Endothelial cell of umbilical vein (primary cell): Measurements from ENCODE around the gene SH3RF1. TPM values are rescaled to one million over a fixed set of nuclear protein-coding genes. Genes with fewer than 3 reads are reported as not detected.

Experiments
- BruUV-seq: library from RNA; stranded (reverse); fragments of 400-500 nt; replicated peaks from 2 replicates; lab custom pipeline; 2021; lab: Mats Ljungman, UMichigan
- CTCF ChIA-PET: fragments of 300-600, 350-600 bp; sonication (Branson Sonifier 250); formaldehyde crosslinking; loops from one replicate; lab custom pipeline; 2021; ENCODE audit warnings: antibody characterized with exemption, inconsistent platforms; lab: Charles Lee
- POLR2A ChIA-PET: fragments of 300-600, 350-600 bp; sonication (Branson Sonifier 250); formaldehyde crosslinking; loops from one replicate; lab custom pipeline; 2021; ENCODE audit warnings: antibody characterized with exemption, inconsistent platforms; lab: Charles Lee
- DNase-seq: peaks from one replicate; pipeline ENCODE4 v3.0.0-alpha.2; 2011; ENCODE audit warnings: low read depth, low spot score
- FAIRE-seq: peaks from 2 replicates; lab custom pipeline; 2011; peaks lifted over from hg19 to GRCh38; lab: Jason Lieb, UNC
- H2AFZ ChIP-seq: 2 replicates; pipeline ENCODE4 v1.6.0; 2012; ENCODE audit warnings: low read depth, low read length, control low read depth, inconsistent platforms
- H3K27ac ChIP-seq: 2 replicates; pipeline ENCODE4 v1.5.1; 2011; ENCODE audit warnings: low read depth, mild to moderate bottlenecking, control low read depth, low read length, moderate library complexity; ENCODE audit not compliant: insufficient read depth
- H3K27me3 ChIP-seq, 2 experiments: 2 replicates each; pipeline versions ENCODE4 v1.6.0 to v1.6.1; 2011; ENCODE audit warnings: low read length in 2 of 2, mixed read lengths in 1 of 2; ENCODE audit not compliant: control insufficient read depth in 2 of 2, insufficient read depth in 2 of 2
- H3K36me3 ChIP-seq, 2 experiments: 2 replicates in 1 of 2; 3 replicates in 1 of 2; pipeline ENCODE4 v1.5.1; 2011; ENCODE audit warnings: low read length in 2 of 2, mild to moderate bottlenecking in 1 of 2, moderate library complexity in 1 of 2; ENCODE audit not compliant: control insufficient read depth in 2 of 2, insufficient read depth in 2 of 2; ENCODE audit errors: extremely low read depth in 1 of 2
- H3K4me1 ChIP-seq: 3 replicates; pipeline ENCODE4 v1.5.1; 2011; ENCODE audit warnings: mild to moderate bottlenecking, low read length; ENCODE audit not compliant: control insufficient read depth, insufficient read depth; ENCODE audit errors: extremely low read depth
- H3K4me2 ChIP-seq: 2 replicates; pipeline ENCODE4 v1.6.1; 2011; ENCODE audit warnings: low read length, control low read depth, mixed read lengths; ENCODE audit not compliant: insufficient read depth
- H3K4me3 ChIP-seq, 3 experiments: fragments of 200-600 bp in 1 of 3; sonication (generic), shearing (Covaris generic) in 1 of 3; replicated peaks in 1 of 3; 2 replicates each; pipeline ENCODE4 v1.5.1; 2011 to 2016; ENCODE audit warnings: control low read depth in 3 of 3, low read length in 3 of 3, mild to moderate bottlenecking in 2 of 3, inconsistent platforms in 1 of 3, low read depth in 1 of 3, moderate library complexity in 1 of 3; ENCODE audit not compliant: insufficient read depth in 1 of 3
- H3K79me2 ChIP-seq: 2 replicates; pipeline ENCODE4 v1.6.0; 2012; ENCODE audit warnings: low read length, inconsistent platforms; ENCODE audit not compliant: control insufficient read depth, insufficient read depth
- H3K9ac ChIP-seq: replicated peaks from 2 replicates; pipeline ENCODE3; 2011; ENCODE audit warnings: low read length, control low read depth; ENCODE audit not compliant: insufficient read depth; ENCODE audit errors: extremely low read depth
- H3K9me1 ChIP-seq: replicated peaks from 3 replicates; pipeline ENCODE4 v1.6.0; 2011; ENCODE audit warnings: mild to moderate bottlenecking, low read length; ENCODE audit not compliant: control insufficient read depth, insufficient read depth; ENCODE audit errors: extremely low read depth
- H3K9me3 ChIP-seq: replicated peaks from 2 replicates; pipeline ENCODE4 v1.5.1; 2012; ENCODE audit warnings: low read length, inconsistent platforms; ENCODE audit not compliant: control insufficient read depth, insufficient read depth
- H4K20me1 ChIP-seq: replicated peaks from 2 replicates; pipeline ENCODE3; 2011; ENCODE audit warnings: mild to moderate bottlenecking, low read length; ENCODE audit not compliant: control insufficient read depth, insufficient read depth; ENCODE audit errors: extremely low read depth
- EZH2 ChIP-seq: IDR thresholded peaks from 2 replicates; pipeline ENCODE4 v1.6.1; 2012; ENCODE audit warnings: borderline replicate concordance, low read depth, mild to moderate bottlenecking, moderate library complexity, low read length, inconsistent platforms; ENCODE audit not compliant: severe bottlenecking
- FOS ChIP-seq: IDR thresholded peaks from 2 replicates; pipeline ENCODE4 v1.6.1; 2011; ENCODE audit warnings: mild to moderate bottlenecking, low read length, moderate library complexity, borderline replicate concordance; ENCODE audit not compliant: insufficient read depth
- GATA2 ChIP-seq: IDR thresholded peaks from 2 replicates; pipeline ENCODE4 v1.7.0; 2011; ENCODE audit warnings: low read depth, mild to moderate bottlenecking, moderate library complexity, mixed read lengths, low read length; ENCODE audit not compliant: insufficient read length, insufficient read depth
- JUN ChIP-seq: IDR thresholded peaks from 2 replicates; pipeline ENCODE4 v1.6.1; 2011; ENCODE audit warnings: borderline replicate concordance, low read depth; ENCODE audit not compliant: insufficient read length, insufficient read depth
- MYC ChIP-seq: IDR thresholded peaks from one replicate; pipeline ENCODE4 v1.6.1; 2011; ENCODE audit warnings: mild to moderate bottlenecking, low read depth, low read length
- POLR2A ChIP-seq: IDR thresholded peaks from 2 replicates; pipeline ENCODE4 v1.6.1; 2012; ENCODE audit warnings: low read depth, mild to moderate bottlenecking, control low read depth, low read length
- POLR2AphosphoS5 ChIP-seq: IDR thresholded peaks from 2 replicates; pipeline ENCODE4 v1.6.1; 2012; ENCODE audit warnings: low read depth, mild to moderate bottlenecking, control low read depth, low read length, moderate library complexity; ENCODE audit not compliant: insufficient read depth
- dilution Hi-C: fragments of 300-500 bp; cut with MboI; formaldehyde crosslinking; loops from one replicate; pipeline ENCODE4 v1.15.0; 2019; ENCODE audit warnings: low sequenced_read_pairs; ENCODE audit not compliant: extremely low pct_ligation_motif_present
- intact Hi-C: fragments of 100-400 bp; cut with micrococcal nuclease; formaldehyde crosslinking; loops from one replicate; pipeline ENCODE4 v1.10.0; 2022
- polyA plus RNA-seq, 4 experiments: library from polyadenylated mRNA; depleted of rRNA in 3 of 4; stranded (reverse) in 3 of 4; unstranded in 1 of 4; fragments of >200 nt; gene quantifications; 2 replicates each; pipeline versions ENCODE4 v1.2.1 to v1.2.3, GENCODE V29; 2011 to 2012; ENCODE audit warnings: missing spikeins in 1 of 4
- total RNA-seq: library from RNA; stranded (reverse); gene quantifications from 2 replicates; pipeline ENCODE4 v1.2.3, GENCODE V29; 2021
- TF ChIP-seq, protein P1 (sequence below), 2 donors: IDR thresholded peaks; 1 replicate in 1 of 2; 2 replicates in 1 of 2; pipeline ENCODE4 v1.5.1; 2011; ENCODE audit warnings: low read length in 2 of 2, mild to moderate bottlenecking in 2 of 2, moderate library complexity in 2 of 2, control low read depth in 1 of 2, inconsistent platforms in 1 of 2, low read depth in 1 of 2; ENCODE audit not compliant: insufficient read depth in 1 of 2; ENCODE audit errors: extremely low read depth in 1 of 2
- TF ChIP-seq, protein P2 (sequence below): IDR thresholded peaks from 2 replicates; pipeline ENCODE4 v1.6.1; 2011; ENCODE audit not compliant: insufficient read depth, insufficient read length

Gene SH3RF1
- total and polyA plus RNA-seq, 2 donors (not counting 3 experiments of a cell fraction or from before 2014, with no cell fraction given) = 16.2 to 24.9 TPM

DNA sequence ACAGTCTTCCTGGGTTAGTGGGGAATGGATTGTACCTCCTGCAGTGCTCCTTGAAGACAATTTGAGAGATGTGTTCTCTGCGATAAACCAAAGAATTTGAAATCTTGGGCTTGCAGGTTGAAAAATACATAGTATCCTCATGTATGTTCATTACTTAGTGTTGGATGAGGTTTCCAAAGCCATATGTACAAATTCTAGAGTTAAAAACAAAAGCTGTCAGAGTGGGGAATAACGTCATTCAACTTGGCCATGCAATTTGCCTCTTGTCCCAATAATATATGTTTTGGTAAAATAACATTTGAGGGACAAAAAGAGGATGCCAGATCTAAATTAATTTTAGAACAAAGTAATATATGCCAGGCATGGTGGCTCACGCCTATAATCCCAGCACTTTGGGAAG is 209.4 kb downstream of the SH3RF1 start:
- POLR2A ChIA-PET = no interaction called here
- no peaks in the 10 kb centered on the region for H3K79me2 ChIP-seq
- H3K9me3 ChIP-seq = no peaks in the 10 kb centered on the region
- intact Hi-C loops (no loop called here), dilution Hi-C loops (no loop called here)
- H3K27me3 ChIP-seq = no peaks in the 10 kb centered on the region
- H3K4me3 ChIP-seq = no peak overlapping the region
- FAIRE-seq (peak; percentile 38), DNase-seq (no peak)
- H2AFZ ChIP-seq = no peak overlapping the region
- no peak for TF ChIP-seq FOS
- no peak overlapping the region for H3K9ac ChIP-seq
- no peak overlapping the region for H3K4me2 ChIP-seq
- H3K36me3 ChIP-seq = no peaks in the 10 kb centered on the region
- peaks cover 16% of the 10 kb centered on the region for H3K4me1 ChIP-seq
- H3K27ac ChIP-seq = no peak overlapping the region
- no peaks in the 10 kb centered on the region for H3K9me1 ChIP-seq
- CTCF ChIA-PET = no interaction called here
- no peaks in the 10 kb centered on the region for H4K20me1 ChIP-seq
- no TSS peak for BruUV-seq

DNA sequence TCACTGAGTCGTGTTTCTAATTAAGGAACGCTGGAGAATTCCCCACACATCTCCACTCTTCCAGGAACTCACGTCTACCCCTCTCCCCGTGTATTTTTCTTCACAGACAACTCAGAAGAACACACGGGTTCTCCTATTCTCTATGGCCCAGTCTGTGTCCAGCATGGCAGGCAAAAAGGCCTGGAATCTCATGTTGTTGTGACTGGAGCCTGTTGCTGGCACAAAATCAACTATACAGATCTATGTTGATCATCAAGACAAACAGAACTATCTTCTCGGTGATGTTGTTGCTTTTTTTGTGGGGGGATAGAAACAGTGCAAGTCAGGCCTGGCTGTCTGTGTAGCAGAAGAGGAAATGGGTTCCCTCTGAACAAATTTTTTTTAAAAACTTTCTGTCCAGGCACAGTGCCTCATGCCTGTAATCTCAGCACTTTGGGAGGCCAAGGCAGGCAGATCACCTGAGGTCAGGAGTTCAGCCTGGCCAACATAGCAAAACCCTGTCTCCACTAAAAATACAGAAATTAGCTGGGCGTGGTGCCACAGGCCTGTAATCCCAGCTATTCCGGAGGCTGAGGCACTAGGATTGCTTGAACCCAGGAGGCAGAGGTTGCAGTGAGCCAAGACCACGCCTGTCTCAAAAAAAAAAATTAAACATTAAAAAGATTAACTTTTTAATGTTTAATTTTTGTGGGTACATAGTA is 210.2 kb downstream of the SH3RF1 start:
- BruUV-seq = TSS peak; percentile 97
- FAIRE-seq (no peak), DNase-seq (peak; percentile 15)
- Histone ChIP-seq H3K4me1 (peaks cover 16% of the 10 kb centered on the region), H3K27ac (peak overlapping the region; percentile 72), H3K4me3 (no peak overlapping the region), H3K36me3 (no peaks in the 10 kb centered on the region), H3K9ac (peak overlapping the region; percentile 54), H3K9me3 (no peaks in the 10 kb centered on the region), H3K9me1 (no peaks in the 10 kb centered on the region), H2AFZ (peak overlapping the region; percentile 42), H3K4me2 (peak overlapping the region; percentile 44), H3K79me2 (no peaks in the 10 kb centered on the region), H4K20me1 (no peaks in the 10 kb centered on the region), H3K27me3 (no peaks in the 10 kb centered on the region)
- ChIA-PET CTCF (interaction anchor here (1.0 to 1.4 kb wide), 2 partner anchors 10 to 18 kb away, joined by 3 read pairs; no protein-coding TSS in a partner anchor), POLR2A (no interaction called here)
- dilution Hi-C loops = no loop called here
- TF ChIP-seq MYC (no peak), FOS (no peak), POLR2A (no peak), JUN (no peak), EZH2 (no peak), GATA2 (no peak), POLR2AphosphoS5 (no peak)
- TF ChIP-seq, protein P1, sequence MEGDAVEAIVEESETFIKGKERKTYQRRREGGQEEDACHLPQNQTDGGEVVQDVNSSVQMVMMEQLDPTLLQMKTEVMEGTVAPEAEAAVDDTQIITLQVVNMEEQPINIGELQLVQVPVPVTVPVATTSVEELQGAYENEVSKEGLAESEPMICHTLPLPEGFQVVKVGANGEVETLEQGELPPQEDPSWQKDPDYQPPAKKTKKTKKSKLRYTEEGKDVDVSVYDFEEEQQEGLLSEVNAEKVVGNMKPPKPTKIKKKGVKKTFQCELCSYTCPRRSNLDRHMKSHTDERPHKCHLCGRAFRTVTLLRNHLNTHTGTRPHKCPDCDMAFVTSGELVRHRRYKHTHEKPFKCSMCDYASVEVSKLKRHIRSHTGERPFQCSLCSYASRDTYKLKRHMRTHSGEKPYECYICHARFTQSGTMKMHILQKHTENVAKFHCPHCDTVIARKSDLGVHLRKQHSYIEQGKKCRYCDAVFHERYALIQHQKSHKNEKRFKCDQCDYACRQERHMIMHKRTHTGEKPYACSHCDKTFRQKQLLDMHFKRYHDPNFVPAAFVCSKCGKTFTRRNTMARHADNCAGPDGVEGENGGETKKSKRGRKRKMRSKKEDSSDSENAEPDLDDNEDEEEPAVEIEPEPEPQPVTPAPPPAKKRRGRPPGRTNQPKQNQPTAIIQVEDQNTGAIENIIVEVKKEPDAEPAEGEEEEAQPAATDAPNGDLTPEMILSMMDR (IDR thresholded peaks at IDR 0.05; ENCODE audit: extremely low read depth in 1 of 2, insufficient read depth in 1 of 2, low read depth in 1 of 2, low read length in 2 of 2) = no peak
- TF ChIP-seq, protein P2, sequence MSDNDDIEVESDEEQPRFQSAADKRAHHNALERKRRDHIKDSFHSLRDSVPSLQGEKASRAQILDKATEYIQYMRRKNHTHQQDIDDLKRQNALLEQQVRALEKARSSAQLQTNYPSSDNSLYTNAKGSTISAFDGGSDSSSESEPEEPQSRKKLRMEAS = no peak
- intact Hi-C loops = loop anchor here (1.0 kb wide), 1 partner anchor 20 kb away; no protein-coding TSS in a partner anchor
